ENCODE data around the gene BICDL1.

DNA sequence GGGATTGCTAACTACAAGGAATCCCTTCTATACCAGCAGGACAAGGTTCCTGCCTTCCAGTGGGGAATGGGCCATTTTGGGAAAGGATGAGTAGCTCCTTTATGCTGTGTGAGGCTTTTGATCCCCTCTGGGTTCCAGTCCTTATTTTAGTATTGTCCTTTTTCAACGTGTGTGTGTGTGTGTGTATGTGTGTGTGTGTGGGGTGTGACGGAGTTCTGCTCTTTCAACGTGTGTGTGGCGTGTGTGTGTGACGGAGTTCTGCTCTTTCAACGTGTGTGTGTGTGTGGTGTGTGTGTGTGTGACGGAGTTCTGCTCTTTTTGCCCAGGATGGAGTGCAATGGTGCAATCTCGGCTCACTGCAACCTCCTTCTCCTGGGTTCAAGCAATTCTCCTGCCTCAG is 100.1 kb downstream of the BICDL1 start:
- no peak for TF ChIP-seq EZH2 (IDR thresholded peaks at IDR 0.05; ENCODE audit: low read depth)
- TF ChIP-seq, protein P1, sequence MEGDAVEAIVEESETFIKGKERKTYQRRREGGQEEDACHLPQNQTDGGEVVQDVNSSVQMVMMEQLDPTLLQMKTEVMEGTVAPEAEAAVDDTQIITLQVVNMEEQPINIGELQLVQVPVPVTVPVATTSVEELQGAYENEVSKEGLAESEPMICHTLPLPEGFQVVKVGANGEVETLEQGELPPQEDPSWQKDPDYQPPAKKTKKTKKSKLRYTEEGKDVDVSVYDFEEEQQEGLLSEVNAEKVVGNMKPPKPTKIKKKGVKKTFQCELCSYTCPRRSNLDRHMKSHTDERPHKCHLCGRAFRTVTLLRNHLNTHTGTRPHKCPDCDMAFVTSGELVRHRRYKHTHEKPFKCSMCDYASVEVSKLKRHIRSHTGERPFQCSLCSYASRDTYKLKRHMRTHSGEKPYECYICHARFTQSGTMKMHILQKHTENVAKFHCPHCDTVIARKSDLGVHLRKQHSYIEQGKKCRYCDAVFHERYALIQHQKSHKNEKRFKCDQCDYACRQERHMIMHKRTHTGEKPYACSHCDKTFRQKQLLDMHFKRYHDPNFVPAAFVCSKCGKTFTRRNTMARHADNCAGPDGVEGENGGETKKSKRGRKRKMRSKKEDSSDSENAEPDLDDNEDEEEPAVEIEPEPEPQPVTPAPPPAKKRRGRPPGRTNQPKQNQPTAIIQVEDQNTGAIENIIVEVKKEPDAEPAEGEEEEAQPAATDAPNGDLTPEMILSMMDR (conservative IDR thresholded peaks at IDR 0.05) = no peak

All from PC-9 (cell line).